IPS-18c (cell line): ENCODE data around the gene CD99.
A peak's percentile ranks its signal among the peaks of the same experiment; 100 is the strongest.

Source experiments
- H3K4me3 ChIP-seq: 2 replicates; pipeline ENCODE4 v1.7.0; 2013; ENCODE audit warnings: low read depth, mild to moderate bottlenecking, low read length, moderate library complexity; ENCODE audit not compliant: insufficient read depth
- H3K9me3 ChIP-seq: one replicate; pipeline ENCODE4 v1.6.1; 2013; ENCODE audit warnings: mild to moderate bottlenecking, low read length, moderate library complexity; ENCODE audit not compliant: control insufficient read depth, insufficient read depth

Gene CD99

GRCh38 chrX:2690856-2691542 is at the start of gene CD99:
Gene CD99, plus strand, starts transcription at chrX:2691295. Its CDS starts 66 bp downstream, at chrX:2691361.
- no peaks in the 10 kb centered on the region for H3K9me3 ChIP-seq
- H3K4me3 ChIP-seq: peak within 1 kb of the TSS; percentile 82

GRCh38 chrX:2642146-2642545 is 48.9 kb upstream of the CD99 start:
- Histone ChIP-seq H3K4me3 (no peak overlapping the region), H3K9me3 (no peaks in the 10 kb centered on the region)

GRCh38 chrX:2642791-2643190 is 48.3 kb upstream of the CD99 start:
- no peak overlapping the region for H3K4me3 ChIP-seq
- H3K9me3 ChIP-seq: no peaks in the 10 kb centered on the region

GRCh38 chrX:2643880-2644279 is 47.2 kb upstream of the CD99 start:
- H3K9me3 ChIP-seq: no peaks in the 10 kb centered on the region

GRCh38 chrX:2645563-2645962 is 45.5 kb upstream of the CD99 start:
- Histone ChIP-seq H3K9me3 (no peaks in the 10 kb centered on the region), H3K4me3 (no peak overlapping the region)

More at GRCh38 chrX:2643880-2644279, 47.2 kb upstream of the CD99 start:
- H3K4me3 ChIP-seq: no peak overlapping the region

- no peaks in the 10 kb centered on the region for H3K9me3 ChIP-seq
- H3K4me3 ChIP-seq: no peak overlapping the region
Measured at GRCh38 chrX:2647627-2648026, 43.5 kb upstream of the CD99 start.

GRCh38 chrX:2650037-2650436 is 41.1 kb upstream of the CD99 start:
- no peak overlapping the region for H3K4me3 ChIP-seq
- no peaks in the 10 kb centered on the region for H3K9me3 ChIP-seq

GRCh38 chrX:2650865-2651264 is 40.2 kb upstream of the CD99 start:
- Histone ChIP-seq H3K9me3 (no peaks in the 10 kb centered on the region), H3K4me3 (no peak overlapping the region)

- Histone ChIP-seq H3K4me3 (no peak overlapping the region), H3K9me3 (no peaks in the 10 kb centered on the region)
Measured at GRCh38 chrX:2652106-2652505, 39.0 kb upstream of the CD99 start.

- Histone ChIP-seq H3K9me3 (no peaks in the 10 kb centered on the region), H3K4me3 (no peak overlapping the region)
Measured at GRCh38 chrX:2654436-2655340, 36.4 kb upstream of the CD99 start.

GRCh38 chrX:2656257-2656836 is 34.7 kb upstream of the CD99 start:
- no peak overlapping the region for H3K4me3 ChIP-seq
- no peaks in the 10 kb centered on the region for H3K9me3 ChIP-seq

GRCh38 chrX:2657532-2658113 is 33.5 kb upstream of the CD99 start:
- no peaks in the 10 kb centered on the region for H3K9me3 ChIP-seq
- no peak overlapping the region for H3K4me3 ChIP-seq

GRCh38 chrX:2658585-2659292 is 32.4 kb upstream of the CD99 start:
- Histone ChIP-seq H3K9me3 (no peaks in the 10 kb centered on the region), H3K4me3 (no peak overlapping the region)

GRCh38 chrX:2662586-2662985 is 28.5 kb upstream of the CD99 start:
- no peaks in the 10 kb centered on the region for H3K9me3 ChIP-seq
- no peak overlapping the region for H3K4me3 ChIP-seq

GRCh38 chrX:2664502-2664901 is 26.6 kb upstream of the CD99 start:
- Histone ChIP-seq H3K4me3 (no peak overlapping the region), H3K9me3 (no peaks in the 10 kb centered on the region)

- Histone ChIP-seq H3K9me3 (no peaks in the 10 kb centered on the region), H3K4me3 (no peak overlapping the region)
Measured at GRCh38 chrX:2665387-2666304, 25.4 kb upstream of the CD99 start.
